ENCODE measurements around the gene PSMA8.

PSMA8 gene

GRCh38 chr18:26225915-26226228 lies 92.2 kb downstream of the PSMA8 start:
- ChIA-PET POLR2A (interaction anchor here (0.6 to 1.4 kb wide), 4 partner anchors 8 to 323 kb away, joined by 3 to 7 read pairs (median 4); partner anchors contain the start of gene KCTD1), CTCF (interaction anchor here (0.5 kb wide), 2 partner anchors 24 to 338 kb away, joined by 3 to 4 read pairs; no protein-coding TSS in a partner anchor)
- Histone ChIP-seq H3K9me3 (ENCODE audit: control insufficient read depth, insufficient read depth, low read depth, low read length) (no peaks in the 10 kb centered on the region), H3K4me1 (ENCODE audit: control insufficient read depth, insufficient read depth, low read length) (peaks cover 6% of the 10 kb centered on the region; the same call in 1 of the 2 replicates), H3K27ac (ENCODE audit: extremely low read depth, low read depth, low read length) (no peak overlapping the region), H3K36me3 (ENCODE audit: control insufficient read depth in 2 of 2, insufficient read depth in 1 of 2, low read length in 2 of 2) (no peaks in the 10 kb centered on the region), H3K4me3 (ENCODE audit: low read depth, low read length) (peak overlapping the region; percentile 24)
- TF ChIP-seq ZBTB17 (tag by site-specific recombination; IDR thresholded peaks at IDR 0.05) = peak; percentile 54; the same call in 1 of the 2 replicates
- TF ChIP-seq ZNF664 (tag by site-specific recombination; IDR thresholded peaks at IDR 0.05) = no peak
- TF ChIP-seq, protein P1, sequence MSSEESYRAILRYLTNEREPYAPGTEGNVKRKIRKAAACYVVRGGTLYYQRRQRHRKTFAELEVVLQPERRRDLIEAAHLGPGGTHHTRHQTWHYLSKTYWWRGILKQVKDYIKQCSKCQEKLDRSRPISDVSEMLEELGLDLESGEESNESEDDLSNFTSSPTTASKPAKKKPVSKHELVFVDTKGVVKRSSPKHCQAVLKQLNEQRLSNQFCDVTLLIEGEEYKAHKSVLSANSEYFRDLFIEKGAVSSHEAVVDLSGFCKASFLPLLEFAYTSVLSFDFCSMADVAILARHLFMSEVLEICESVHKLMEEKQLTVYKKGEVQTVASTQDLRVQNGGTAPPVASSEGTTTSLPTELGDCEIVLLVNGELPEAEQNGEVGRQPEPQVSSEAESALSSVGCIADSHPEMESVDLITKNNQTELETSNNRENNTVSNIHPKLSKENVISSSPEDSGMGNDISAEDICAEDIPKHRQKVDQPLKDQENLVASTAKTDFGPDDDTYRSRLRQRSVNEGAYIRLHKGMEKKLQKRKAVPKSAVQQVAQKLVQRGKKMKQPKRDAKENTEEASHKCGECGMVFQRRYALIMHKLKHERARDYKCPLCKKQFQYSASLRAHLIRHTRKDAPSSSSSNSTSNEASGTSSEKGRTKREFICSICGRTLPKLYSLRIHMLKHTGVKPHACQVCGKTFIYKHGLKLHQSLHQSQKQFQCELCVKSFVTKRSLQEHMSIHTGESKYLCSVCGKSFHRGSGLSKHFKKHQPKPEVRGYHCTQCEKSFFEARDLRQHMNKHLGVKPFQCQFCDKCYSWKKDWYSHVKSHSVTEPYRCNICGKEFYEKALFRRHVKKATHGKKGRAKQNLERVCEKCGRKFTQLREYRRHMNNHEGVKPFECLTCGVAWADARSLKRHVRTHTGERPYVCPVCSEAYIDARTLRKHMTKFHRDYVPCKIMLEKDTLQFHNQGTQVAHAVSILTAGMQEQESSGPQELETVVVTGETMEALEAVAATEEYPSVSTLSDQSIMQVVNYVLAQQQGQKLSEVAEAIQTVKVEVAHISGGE (tag by site-specific recombination; conservative IDR thresholded peaks at IDR 0.05; ENCODE audit: low read depth) = peak; percentile 86
- TF ChIP-seq ZSCAN30 (tag by site-specific recombination; IDR thresholded peaks at IDR 0.05) = no peak
- TF ChIP-seq, protein P2, sequence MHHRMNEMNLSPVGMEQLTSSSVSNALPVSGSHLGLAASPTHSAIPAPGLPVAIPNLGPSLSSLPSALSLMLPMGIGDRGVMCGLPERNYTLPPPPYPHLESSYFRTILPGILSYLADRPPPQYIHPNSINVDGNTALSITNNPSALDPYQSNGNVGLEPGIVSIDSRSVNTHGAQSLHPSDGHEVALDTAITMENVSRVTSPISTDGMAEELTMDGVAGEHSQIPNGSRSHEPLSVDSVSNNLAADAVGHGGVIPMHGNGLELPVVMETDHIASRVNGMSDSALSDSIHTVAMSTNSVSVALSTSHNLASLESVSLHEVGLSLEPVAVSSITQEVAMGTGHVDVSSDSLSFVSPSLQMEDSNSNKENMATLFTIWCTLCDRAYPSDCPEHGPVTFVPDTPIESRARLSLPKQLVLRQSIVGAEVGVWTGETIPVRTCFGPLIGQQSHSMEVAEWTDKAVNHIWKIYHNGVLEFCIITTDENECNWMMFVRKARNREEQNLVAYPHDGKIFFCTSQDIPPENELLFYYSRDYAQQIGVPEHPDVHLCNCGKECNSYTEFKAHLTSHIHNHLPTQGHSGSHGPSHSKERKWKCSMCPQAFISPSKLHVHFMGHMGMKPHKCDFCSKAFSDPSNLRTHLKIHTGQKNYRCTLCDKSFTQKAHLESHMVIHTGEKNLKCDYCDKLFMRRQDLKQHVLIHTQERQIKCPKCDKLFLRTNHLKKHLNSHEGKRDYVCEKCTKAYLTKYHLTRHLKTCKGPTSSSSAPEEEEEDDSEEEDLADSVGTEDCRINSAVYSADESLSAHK (tag by site-specific recombination; IDR thresholded peaks at IDR 0.05) = no peak
- TF ChIP-seq ZNF202 (tag by site-specific recombination; IDR thresholded peaks at IDR 0.05; ENCODE audit: borderline replicate concordance) = no peak
- TF ChIP-seq ZNF335 (tag by site-specific recombination; conservative IDR thresholded peaks at IDR 0.05) = peak; percentile 75
- TF ChIP-seq, protein P3, sequence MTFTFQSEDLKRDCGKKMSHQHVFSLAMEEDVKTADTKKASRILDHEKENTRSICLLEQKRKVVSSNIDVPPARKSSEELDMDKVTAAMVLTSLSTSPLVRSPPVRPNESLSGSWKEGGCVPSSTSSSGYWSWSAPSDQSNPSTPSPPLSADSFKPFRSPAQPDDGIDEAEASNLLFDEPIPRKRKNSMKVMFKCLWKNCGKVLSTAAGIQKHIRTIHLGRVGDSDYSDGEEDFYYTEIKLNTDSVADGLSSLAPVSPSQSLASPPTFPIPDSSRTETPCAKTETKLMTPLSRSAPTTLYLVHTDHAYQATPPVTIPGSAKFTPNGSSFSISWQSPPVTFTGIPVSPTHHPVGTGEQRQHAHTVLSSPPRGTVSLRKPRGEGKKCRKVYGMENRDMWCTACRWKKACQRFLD (tag by site-specific recombination; IDR thresholded peaks at IDR 0.05) = no peak
- TF ChIP-seq, protein P4, sequence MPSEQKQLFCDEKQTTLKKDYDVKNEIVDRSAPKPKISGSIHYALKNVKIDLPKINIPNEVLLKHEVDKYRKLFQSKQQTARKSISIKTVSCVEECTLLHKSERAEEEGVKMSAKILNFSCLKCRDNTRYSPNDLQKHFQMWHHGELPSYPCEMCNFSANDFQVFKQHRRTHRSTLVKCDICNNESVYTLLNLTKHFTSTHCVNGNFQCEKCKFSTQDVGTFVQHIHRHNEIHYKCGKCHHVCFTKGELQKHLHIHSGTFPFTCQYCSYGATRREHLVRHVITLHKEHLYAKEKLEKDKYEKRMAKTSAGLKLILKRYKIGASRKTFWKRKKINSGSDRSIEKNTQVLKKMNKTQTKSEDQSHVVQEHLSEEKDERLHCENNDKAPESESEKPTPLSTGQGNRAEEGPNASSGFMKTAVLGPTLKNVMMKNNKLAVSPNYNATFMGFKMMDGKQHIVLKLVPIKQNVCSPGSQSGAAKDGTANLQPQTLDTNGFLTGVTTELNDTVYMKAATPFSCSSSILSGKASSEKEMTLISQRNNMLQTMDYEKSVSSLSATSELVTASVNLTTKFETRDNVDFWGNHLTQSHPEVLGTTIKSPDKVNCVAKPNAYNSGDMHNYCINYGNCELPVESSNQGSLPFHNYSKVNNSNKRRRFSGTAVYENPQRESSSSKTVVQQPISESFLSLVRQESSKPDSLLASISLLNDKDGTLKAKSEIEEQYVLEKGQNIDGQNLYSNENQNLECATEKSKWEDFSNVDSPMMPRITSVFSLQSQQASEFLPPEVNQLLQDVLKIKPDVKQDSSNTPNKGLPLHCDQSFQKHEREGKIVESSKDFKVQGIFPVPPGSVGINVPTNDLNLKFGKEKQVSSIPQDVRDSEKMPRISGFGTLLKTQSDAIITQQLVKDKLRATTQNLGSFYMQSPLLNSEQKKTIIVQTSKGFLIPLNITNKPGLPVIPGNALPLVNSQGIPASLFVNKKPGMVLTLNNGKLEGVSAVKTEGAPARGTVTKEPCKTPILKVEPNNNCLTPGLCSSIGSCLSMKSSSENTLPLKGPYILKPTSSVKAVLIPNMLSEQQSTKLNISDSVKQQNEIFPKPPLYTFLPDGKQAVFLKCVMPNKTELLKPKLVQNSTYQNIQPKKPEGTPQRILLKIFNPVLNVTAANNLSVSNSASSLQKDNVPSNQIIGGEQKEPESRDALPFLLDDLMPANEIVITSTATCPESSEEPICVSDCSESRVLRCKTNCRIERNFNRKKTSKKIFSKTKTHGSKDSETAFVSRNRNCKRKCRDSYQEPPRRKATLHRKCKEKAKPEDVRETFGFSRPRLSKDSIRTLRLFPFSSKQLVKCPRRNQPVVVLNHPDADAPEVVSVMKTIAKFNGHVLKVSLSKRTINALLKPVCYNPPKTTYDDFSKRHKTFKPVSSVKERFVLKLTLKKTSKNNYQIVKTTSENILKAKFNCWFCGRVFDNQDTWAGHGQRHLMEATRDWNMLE (tag by site-specific recombination; conservative IDR thresholded peaks at IDR 0.05; ENCODE audit: low read depth) = 0 out of 2 replicates have a peak, but pooled peaks have one; percentile 3

DNA sequence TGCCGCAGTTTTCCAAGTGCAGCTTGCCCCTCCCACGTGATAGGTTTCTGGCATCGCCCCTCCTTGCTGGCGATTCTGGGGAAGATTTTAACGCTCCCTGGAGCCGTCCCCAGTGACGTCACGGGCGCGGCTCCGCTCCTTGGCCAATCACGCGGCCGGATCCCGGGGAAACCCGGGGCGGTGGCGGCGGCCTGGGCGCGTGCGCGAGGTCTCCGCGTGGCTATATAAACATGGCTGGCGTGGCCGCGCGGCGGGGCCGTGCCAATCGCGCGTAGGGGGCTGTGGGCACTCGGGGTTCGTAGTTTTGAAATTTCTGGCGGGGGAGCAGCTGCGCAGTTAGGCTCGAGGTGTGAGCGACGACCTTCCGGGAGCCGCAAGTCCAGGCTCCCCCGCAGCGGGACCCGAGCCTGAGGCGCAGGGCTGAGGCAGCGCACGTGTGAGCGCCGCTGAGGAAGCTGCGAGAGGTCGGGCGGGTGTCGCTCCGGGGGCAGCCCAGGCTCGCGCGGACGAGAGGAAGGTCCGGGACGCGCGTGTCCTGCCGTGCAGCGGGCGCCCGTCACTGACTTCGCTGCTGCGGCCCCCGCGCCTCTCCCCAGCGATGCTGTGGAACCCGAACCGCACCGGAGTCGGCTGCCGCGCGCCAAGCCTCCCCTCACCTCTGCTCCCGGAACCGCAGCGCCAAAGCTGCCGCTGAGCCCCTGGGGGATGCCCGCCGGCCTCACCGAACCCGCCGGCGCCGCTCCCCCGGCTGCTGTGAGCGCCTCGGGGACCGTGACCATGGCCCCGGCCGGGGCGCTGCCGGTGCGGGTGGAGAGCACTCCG lies 92.8 kb downstream of the PSMA8 start, which contains the start of gene TAF4B:
TAF4B (plus strand) TSS at position 217 of the 822 bp plus-strand sequence; CDS start at position 706, 489 bp downstream.
- no peaks in the 10 kb centered on the region for H3K36me3 ChIP-seq (ENCODE audit: control insufficient read depth in 2 of 2, insufficient read depth in 1 of 2, low read length in 2 of 2)
- peak within 1 kb of the TSS; percentile 71; the same call in 1 of the 2 replicates for H3K27ac ChIP-seq (ENCODE audit: extremely low read depth, low read depth, low read length)
- CTCF ChIA-PET = interaction anchor here (0.5 to 0.7 kb wide), 3 partner anchors 23 to 337 kb away, joined by 3 to 4 read pairs (median 3); no protein-coding TSS in a partner anchor
- POLR2A ChIA-PET = interaction anchor here (0.6 to 1.4 kb wide), 4 partner anchors 9 to 322 kb away, joined by 3 to 7 read pairs (median 4); partner anchors contain the start of gene KCTD1
- peaks cover 6% of the 10 kb centered on the region; the same call in 1 of the 2 replicates for H3K4me1 ChIP-seq (ENCODE audit: control insufficient read depth, insufficient read depth, low read length)
- H3K4me3 ChIP-seq (ENCODE audit: low read depth, low read length) = peak within 1 kb of the TSS; percentile 89
- H3K9me3 ChIP-seq (ENCODE audit: control insufficient read depth, insufficient read depth, low read depth, low read length) = no peaks in the 10 kb centered on the region
- TF ChIP-seq ZNF426 (tag by site-specific recombination; IDR thresholded peaks at IDR 0.05) (no peak), ZBTB1 (tag by site-specific recombination; IDR thresholded peaks at IDR 0.05) (no peak), ZNF629 (tag by site-specific recombination; IDR thresholded peaks at IDR 0.05) (peak; percentile 90), ZBTB21 (tag by site-specific recombination; IDR thresholded peaks at IDR 0.05) (peak; percentile 78), AEBP2 (tag by site-specific recombination; IDR thresholded peaks at IDR 0.05; ENCODE audit: borderline replicate concordance) (no peak), ZNF548 (tag by site-specific recombination; IDR thresholded peaks at IDR 0.05) (no peak), EGR2 (tag by site-specific recombination; IDR thresholded peaks at IDR 0.05; ENCODE audit: low read depth) (peak; percentile 56; the same call in 1 of the 2 replicates), ZNF776 (tag by site-specific recombination; IDR thresholded peaks at IDR 0.05; ENCODE audit: borderline replicate concordance) (no peak), ZNF768 (tag by site-specific recombination; IDR thresholded peaks at IDR 0.05) (no peak)
